ENCODE data around the gene CADPS2.
"Not testable (repeated sequence)": the region's sequence is repeated elsewhere in the genome, so short reads cannot be mapped to it uniquely, and the experiment has no call there.

The CADPS2 gene

DNA sequence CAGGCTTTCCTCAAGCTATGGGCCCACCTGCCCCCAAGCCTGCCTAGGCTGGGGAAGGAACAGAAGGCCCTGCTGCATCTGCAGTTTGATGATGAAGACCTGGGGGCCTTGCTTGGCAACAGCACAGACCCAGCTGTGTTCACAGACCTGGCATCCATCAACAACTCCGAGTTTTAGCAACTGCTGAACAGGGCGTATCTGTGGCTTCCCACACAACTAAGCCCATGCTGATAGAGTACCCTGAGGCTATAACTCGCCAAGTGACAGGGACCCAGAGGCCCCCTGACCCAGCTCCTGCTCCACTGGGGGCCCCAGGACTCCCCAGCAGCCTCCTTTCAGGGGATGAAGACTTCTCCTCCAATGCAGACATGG is 36.3 kb downstream of the CADPS2 start:
- no peak for DNase-seq (ENCODE audit: low read depth)

DNA sequence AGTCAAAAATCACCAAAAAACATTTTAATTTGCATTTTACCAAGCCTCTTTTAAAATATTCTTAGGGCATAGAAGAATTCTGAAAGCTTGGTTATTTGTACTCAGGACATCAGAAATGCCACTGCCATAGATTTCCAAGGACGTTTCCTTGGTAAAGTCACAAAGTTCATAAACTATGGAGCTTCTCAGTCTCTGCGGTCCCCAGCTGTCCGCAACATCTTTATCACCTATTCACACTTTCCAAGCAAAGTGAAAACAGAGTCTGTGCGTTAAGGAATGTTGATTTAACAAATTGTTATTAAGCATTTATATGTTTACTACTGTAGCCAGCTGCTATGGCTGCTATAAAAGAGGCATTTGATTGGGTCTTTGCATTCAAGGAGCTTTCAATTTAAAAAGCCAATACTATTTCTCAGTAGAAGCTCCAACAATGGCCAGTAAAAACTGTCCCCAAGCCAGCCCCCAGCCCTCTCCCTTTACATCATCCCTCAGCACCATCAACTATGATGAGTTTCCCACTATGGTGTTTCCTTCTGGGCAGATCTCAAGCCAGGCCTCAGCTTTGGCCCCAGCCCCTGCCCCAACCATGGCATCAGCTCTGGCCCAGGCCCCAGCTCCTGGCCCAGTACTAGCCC is 36.8 kb downstream of the CADPS2 start:
- no peak for DNase-seq (ENCODE audit: low read depth)

DNA sequence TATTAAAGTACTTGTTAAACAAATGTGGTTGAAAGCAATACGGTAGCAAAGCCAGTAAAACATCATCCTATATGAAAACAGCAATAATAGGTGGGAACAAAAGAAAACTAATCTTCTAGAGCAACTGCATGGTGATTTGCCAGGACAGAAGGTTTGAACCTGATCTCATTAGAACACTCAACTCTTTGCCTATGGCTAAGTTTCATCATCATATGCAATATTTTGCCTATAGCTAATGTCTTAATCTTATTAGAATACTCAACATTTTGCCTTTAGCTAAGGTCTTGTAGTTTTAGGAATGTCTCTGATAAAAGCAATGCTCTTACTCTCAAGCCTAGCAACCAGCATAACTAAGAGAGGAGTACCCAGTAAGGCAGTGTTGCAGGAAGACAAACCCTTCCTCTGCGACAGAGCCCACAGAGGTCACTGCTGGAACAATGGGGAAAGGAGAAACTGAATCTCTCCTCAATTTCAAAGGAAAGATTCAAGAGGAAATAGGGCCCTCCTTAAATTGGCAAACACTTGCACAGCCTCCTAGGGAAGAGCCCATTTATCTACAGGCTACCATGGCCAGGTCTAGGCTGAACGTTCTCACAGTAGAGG is 38.3 kb downstream of the CADPS2 start:
- DNase-seq (ENCODE audit: low read depth), result no peak

DNA sequence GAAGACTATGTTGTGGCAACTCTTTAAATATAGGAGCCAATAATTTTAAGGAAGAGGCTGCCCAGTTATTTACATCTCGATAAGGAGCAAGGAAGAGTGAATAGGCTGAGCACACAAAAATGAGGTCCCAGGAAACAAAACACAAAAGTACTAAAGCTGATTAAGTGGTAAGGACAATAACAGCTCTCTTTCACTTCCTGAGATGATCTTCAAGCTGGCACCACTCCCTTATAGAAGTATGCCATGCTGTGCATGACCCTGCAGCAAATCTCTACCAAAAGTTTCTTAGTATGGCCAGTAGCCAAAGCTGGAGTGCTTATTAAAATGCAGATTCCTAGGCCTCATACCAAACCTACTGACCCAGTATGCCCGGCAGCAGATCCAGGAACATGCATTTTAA is 39.7 kb downstream of the CADPS2 start:
- DNase-seq (ENCODE audit: low read depth), result no peak

DNA sequence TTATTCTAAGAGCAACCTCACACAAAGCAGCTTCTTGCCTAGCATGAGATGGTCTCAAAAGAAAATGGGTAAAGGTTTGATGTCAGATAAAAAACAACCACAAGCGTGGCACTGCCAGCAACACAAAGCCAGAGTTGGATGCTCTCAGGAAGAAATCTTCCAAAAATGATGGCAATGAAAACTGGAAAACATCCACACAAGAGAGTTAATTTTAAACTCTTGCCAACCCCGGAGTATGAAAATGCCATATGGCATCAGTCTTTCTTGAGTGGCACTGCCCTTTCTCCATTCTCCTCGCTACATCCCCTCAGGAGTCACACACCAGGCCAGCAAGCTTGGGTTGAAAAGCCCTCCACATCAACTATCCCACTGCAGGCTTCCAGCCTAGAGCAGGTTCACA is 41.0 kb downstream of the CADPS2 start:
- DNase-seq (ENCODE audit: low read depth), result no peak

DNA sequence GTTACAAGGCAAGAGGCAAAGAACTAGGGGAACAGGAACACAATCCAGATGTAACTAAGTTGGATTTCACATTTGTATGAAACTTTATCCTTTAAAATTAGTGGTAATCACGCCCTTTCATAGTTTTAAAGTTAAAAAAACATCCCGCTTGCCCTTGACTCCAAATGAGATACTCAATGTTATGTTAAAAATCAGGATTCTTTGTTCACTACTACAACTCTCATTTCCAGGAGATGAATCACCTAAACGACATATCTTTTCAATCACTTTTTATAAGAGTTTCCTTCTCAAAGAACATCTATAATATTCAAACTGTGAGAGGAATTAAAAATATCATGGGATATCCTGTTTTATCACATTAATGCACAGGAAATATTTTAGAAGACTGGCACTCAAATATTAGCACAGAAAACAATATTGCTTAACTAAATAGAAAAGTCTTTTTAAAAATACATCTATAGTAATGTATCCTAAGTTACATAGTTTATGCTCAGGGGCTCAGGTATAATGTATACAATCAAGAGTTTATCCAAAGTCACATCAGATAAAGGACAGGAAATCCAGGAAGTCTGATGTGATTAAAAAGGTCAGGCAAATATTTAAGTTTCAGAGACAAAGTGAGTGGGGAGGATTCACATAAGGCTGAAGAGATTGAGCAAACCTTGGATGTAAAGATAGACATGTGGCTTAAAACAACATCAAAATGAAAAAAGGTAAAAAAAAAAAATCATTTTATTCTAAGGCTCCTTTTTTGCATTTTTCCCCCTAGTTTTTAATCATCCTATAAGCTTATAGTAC is 41.9 kb downstream of the CADPS2 start:
- DNase-seq (ENCODE audit: low read depth), result no peak

DNA sequence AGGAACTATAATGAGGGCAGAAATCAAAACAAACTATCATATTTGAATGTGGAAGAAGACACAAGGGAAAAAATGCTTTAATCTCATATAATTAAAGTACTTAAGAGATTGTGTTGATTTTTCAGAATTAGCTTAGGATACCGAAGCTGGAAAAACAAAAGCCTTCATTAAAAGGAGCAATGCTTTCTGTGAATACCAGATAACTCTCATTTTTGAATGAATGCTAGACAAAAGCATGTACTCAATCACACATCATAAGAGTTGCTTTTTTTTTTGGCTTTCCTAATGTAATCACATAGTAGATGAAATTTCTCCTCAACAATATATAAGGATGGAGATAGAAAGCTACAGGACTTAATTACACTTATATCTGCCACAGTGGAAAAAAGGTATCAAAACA is 43.3 kb downstream of the CADPS2 start:
- DNase-seq (ENCODE audit: low read depth), result no peak

DNA sequence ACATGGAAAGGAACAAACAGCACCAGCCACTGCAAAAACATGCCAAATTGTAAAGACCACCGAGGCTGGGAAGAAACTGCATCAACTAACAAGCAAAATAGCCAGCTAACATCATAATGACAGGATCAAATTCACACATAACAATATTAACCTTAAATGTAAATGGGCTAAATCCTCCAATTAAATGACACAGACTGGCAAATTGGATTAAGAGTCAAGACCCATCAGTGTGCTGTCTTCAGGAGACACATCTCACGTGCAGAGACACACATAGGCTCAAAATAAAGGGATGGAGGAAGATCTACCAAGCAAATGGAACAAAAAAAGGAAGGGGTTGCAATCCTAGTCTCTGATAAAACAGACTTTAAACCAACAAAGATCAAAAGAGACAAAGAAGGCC is 50.0 kb downstream of the CADPS2 start:
- not testable (repeated sequence) for DNase-seq (ENCODE audit: low read depth)

DNA sequence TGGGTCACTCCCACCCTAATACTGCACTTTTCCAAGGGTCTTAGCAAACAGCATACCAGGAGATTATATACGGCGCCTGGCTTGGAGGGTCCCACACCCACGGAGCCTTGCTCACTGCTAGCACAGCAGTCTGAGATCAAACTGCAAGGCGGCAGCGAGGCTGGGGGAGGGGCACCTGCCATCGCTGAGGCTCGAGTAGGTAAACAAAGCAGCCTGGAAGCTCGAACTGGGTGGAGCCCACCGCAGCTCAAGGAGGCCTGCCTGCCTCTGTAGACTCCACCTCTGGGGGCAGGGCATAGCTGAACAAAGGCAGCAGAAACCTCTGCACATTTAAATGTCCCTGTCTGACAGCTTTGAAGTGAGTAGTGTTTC is 51.7 kb downstream of the CADPS2 start:
- DNase-seq (ENCODE audit: low read depth), result not testable (repeated sequence)

DNA sequence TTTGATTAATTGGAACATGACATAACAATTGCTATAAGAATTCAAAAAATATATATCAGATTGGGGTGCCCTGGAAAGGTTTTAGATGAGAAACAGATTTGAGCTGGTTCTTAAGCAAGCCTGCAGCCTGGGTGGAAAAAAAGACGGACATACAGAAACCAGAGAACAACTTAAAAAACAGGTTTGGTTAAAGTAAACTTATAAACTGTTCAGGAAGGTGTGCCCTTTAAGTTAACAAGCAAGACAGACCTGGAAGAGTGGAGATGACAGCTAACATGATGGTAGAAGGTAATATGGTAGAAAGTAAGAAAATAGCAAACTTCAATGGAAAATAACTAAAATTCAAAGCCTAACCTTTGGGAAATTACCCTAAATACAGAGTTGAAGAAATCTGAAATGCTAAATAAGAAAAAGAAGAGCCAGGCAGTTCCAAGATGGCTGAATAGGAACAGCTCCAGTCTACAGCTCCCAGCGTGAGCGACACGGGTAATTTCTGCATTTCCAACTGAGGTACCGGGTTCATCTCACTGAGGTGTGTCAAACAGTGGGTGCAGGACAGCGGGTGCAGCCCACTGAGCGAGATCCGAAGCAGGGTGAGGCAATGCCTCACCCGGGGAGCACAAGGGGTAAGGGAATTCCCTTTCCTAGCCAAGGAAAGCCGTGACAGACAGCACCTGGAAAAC is 52.2 kb downstream of the CADPS2 start:
- no peak for DNase-seq (ENCODE audit: low read depth)

DNA sequence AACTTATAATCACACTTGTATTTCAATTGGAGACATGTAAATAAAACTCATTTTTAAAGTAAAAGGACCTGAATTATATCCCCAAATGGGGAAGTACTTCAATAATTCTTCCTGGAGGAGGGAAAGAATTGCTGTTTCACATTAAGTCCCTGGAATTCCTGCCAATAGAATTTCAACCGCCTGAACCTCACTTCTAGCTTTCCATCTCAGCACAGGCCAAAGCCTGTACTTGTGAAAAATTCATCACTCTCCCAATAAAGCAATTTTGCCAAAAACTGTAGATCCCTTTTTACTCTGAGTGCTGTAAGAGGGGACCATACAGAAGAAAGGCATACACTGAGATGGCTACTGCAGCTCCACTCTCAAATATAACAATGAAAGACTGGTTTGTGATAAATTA is 54.8 kb downstream of the CADPS2 start:
- DNase-seq (ENCODE audit: low read depth), result no peak

DNA sequence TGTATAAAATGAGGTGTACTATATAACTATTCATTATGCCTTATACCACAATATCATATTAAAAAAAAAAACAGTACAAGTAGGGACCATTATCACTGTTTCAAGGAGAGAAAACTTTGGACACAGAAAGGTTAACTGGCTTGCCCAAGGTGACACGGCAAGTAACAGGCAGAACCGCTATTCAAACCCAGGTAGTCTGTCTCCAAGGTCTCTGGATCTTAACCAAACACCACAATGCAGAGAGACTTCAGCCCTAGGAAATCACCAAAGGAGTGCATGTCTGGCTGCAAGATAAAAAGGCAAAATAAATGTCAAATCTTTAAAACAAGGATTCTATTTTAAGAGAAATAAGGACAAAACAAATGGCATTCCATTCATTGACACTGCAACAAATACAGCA is 56.3 kb downstream of the CADPS2 start:
- no peak for DNase-seq (ENCODE audit: low read depth)

DNA sequence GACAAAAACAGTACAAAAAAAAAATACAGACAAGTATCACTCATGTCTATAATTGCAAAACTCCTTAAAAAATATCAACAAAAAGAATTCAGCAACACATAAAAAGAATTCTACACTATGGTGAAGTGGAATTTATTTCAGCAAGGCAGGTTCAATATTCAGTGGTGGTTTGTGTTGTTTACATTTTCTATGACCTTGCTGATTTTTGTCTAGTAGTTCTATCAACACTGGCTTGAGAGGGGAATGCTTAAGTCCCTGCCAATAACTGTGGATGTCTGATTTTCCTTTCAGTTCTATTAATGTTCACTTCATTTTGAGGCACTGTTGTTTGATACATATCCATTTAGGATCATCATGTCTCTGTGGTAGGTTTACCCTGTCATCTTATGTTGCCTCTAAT is 58.5 kb downstream of the CADPS2 start:
- no peak for DNase-seq (ENCODE audit: low read depth)

DNA sequence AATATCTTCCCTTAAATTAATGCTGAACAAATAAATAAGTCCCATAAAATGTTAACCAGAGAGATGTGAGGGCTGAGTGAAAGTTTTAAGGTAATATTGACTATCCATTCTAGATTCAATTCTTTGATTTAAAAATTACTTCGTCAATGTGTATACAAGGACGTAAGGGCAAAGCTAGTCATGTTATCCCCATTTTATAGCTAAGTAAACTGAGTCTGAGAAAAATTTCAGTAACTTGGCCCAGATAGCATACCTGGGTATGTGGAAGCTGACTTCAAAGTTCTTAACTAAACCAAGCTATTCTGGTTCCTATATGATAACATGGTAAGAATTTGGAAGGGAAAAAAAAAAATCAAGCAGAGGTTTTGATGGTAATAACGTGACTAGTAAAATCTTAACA is 72.4 kb downstream of the CADPS2 start:
- no peak for DNase-seq (ENCODE audit: low read depth)

DNA sequence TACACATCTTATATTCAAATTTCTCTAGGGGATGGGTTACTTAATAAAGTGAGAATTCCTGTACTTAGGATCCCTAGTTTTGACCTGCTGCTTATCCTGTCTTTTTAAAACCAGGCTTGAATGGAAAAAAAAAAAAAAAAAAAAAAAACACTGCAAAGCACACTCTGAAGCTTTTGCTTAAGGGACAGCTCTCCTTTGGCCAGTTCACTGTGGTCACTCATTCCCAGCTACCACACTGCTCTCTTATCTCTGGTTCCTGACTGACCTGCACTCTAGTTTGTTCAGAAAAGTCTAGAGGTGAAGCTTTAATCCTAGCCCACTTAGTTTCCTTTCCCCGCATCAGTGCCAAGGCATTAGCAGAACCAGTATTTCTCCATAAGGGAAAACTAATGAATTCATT is 82.4 kb downstream of the CADPS2 start:
- DNase-seq (ENCODE audit: low read depth), result no peak

DNA sequence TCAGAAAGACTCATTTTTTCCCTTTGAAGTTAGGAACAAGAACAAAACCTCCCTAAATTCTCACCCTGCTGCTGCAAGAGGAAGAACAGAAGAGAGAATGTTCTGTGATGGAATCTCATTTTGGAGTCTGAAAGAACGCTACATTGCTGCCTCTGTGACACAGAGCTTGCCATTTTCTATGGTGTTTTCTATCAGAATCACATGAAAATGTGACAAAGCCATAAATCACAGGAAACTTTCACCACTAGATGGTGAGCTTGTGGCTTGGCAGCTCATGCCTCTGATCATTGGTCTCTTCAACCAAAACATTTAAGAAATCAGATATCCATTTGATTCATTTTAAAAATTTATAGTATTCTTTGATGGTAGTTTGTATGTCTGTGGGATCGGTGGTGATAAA is 82.9 kb downstream of the CADPS2 start:
- DNase-seq (ENCODE audit: low read depth), result no peak

DNA sequence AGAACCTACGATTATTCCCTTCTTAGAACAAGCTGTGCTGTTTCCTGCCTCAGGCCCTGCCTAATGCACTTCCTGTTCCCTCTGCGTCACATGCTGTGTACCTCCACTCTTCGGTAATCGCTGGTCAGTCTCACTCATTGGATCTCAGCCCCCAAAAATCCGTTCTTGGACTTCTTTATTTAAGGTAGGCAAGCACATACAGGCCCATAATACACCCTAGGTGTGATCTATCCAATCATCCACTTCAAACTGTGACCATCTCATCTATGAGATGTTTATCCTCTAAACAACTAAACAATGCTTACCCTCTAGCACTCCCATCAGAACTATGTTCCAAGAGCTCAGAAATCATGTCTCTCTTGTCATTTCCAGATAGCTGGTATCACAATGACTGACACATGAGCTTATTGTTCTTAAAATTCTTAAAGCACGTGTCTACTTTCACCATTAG is 83.9 kb downstream of the CADPS2 start:
- DNase-seq (ENCODE audit: low read depth), result no peak

DNA sequence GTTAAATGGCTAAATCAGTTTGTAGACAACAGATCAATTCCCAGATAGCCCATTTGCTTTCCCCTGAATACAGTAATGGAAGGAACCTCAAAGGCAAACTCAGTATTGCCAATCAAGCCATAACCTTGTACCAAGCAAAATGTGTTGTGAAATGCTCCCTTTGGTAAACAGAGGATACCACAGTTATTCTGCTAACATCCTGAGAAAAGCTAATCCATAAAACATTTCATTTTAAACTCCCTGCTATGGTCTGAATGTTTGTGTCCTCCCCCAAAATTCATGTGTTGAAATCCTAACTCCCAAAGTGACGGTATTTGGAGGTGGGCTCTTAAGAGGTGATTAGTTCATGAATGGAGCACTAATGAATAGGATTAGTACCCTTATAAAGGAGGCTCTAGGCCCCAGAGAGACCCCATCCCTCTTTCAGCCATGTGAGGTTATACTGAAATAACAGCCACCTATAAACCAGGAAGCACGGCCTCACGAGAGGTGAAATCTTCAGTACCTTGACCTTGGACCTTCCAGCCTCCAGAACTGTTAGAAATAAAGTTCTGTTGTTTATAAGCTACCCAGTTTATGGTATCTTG is 94.2 kb downstream of the CADPS2 start:
- no peak for DNase-seq (ENCODE audit: low read depth)

DNA sequence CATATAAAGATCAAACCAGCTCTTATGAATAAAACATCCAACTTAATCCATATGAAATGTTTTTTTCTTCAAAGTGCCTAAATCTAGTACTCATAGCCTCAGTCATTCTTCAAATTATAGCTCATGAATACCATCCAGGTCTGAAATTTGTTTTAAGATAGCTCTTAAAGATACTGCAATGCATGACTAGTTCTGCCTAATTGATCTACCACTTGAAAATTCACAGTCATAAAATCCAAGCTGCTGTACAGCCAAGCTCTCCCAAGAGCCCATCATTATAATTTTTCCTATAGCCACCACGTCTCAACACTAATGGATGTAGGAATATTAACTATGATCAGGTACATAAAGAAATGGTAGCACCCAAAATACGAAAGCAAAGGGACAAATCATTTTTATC is 95.7 kb downstream of the CADPS2 start:
- no peak for DNase-seq (ENCODE audit: low read depth)

DNA sequence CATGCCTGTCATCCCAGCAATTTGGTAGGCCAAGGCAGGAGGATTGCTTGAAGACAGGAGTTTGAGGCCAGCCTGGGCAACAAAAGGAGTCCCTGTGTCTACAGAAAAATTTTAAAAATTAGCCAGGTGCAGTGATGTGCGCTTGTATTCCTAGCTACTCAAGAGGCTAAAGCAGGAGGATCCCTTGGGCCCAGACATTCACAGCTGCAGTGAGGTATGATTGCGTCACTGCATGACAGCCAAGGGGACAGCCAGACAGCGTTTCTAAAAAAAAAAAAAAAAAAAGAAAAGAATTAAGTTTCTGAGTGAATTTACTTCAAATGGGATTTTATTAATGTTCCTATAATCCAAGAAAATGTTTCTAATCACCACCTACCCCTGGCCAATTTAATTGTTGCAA is 96.1 kb downstream of the CADPS2 start:
- DNase-seq (ENCODE audit: low read depth), result no peak

DNA sequence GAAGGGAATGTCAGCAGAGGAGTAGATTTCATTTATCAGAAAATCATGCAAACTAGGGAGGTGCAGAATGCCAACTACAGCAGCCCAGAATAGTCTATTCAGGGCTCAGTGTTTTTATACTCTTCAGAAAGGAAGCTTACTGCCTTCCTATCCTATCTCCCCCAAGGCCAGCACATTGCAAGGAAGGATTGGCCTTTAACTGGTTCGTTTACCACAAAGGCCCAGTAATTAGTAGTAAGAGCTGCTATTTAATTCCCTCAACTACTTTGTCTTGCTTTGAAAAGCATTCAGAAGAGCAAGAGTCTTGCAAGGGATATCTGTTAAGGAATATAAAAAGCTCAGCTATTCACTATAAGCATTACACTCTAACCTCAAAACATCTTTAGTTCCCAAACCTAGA is 97.1 kb downstream of the CADPS2 start:
- no peak for DNase-seq (ENCODE audit: low read depth)

DNA sequence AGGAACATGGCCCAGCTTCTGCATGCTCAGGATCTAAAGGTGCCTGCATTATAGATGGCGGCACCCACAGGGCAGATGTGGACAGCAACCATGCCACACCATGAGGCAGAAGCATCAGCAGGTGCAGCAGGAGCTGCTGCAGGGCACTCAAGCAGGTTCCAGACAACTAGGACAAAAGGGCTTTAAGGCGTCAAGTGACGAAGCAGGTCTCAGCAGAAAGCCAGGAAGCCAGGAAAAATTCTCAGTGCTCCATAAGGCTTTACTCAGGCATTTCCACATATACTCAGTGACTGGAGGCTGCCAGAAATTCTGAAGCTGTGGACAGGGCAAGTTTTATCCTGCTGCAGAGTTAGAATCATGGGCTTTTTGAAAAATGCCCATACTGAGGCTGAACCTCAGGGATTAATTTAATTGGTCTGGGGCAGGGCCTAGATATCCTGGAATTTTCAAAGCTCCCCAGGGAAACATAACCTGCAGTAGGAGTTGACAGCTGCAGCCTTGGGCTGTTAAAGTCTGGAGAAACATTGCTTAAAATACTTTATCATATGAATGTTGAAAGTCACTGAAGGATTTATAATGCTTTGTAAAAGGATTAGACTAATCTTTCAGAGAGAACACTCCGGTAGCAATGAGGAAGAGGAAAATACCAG is 115.4 kb downstream of the CADPS2 start:
- DNase-seq (ENCODE audit: low read depth), result no peak
